ENCODE measurements around the gene PPP1R12B. TPM values are rescaled to one million over a fixed set of nuclear protein-coding genes. Genes with fewer than 3 reads are reported as not detected.
A peak's percentile ranks its signal among the peaks of the same experiment; 100 is the strongest.

The PPP1R12B gene, protein sequence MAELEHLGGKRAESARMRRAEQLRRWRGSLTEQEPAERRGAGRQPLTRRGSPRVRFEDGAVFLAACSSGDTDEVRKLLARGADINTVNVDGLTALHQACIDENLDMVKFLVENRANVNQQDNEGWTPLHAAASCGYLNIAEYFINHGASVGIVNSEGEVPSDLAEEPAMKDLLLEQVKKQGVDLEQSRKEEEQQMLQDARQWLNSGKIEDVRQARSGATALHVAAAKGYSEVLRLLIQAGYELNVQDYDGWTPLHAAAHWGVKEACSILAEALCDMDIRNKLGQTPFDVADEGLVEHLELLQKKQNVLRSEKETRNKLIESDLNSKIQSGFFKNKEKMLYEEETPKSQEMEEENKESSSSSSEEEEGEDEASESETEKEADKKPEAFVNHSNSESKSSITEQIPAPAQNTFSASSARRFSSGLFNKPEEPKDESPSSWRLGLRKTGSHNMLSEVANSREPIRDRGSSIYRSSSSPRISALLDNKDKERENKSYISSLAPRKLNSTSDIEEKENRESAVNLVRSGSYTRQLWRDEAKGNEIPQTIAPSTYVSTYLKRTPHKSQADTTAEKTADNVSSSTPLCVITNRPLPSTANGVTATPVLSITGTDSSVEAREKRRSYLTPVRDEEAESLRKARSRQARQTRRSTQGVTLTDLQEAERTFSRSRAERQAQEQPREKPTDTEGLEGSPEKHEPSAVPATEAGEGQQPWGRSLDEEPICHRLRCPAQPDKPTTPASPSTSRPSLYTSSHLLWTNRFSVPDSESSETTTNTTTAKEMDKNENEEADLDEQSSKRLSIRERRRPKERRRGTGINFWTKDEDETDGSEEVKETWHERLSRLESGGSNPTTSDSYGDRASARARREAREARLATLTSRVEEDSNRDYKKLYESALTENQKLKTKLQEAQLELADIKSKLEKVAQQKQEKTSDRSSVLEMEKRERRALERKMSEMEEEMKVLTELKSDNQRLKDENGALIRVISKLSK
- 17.5 and 21.8 TPM in 2 replicates for total RNA-seq (ENCODE audit: low replicate concordance)

DNA sequence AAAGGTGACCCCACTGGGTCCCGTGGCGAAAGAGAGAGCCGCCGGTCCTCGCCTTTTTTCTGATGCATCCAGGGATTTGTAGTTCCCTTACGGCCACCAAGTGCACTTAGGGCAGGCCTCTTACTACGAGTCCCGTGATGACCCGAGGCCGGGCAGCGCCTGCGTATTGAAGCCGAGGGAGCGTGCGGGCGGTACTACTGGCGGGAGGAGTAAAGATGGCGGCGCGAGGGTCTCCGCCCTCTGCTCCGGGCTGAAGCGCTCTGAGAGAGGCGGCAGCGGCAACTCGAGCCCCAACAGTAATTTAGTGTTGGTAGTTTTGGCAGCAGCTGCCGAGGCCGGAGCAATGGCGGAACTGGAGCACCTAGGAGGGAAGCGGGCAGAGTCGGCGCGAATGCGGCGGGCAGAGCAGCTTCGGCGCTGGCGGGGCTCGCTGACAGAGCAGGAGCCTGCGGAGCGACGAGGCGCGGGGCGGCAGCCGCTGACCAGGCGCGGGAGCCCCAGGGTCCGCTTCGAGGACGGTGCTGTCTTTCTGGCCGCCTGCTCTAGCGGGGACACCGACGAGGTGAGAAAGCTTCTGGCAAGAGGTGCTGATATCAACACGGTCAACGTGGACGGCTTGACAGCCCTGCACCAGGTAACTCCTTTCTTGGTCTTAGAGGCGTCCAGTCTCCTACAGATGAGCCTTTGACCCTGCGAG is at the start of gene PPP1R12B:
PPP1R12B (plus strand) TSS at position 191 of the 697 bp plus-strand sequence; CDS start at position 344, 153 bp downstream.
- Mint-ChIP-seq H3K4me3 (peak within 1 kb of the TSS; percentile 92), H3K9me3 (no peaks in the 10 kb centered on the region), H3K36me3 (no peaks in the 10 kb centered on the region), H3K27me3 (ENCODE audit: insufficient read depth, low read depth) (no peaks in the 10 kb centered on the region), H3K4me1 (peaks cover 19% of the 10 kb centered on the region), H3K27ac (peak within 1 kb of the TSS; percentile 58)
- Histone ChIP-seq H4K20me1 (ENCODE audit: low read depth) (no peaks in the 10 kb centered on the region), H3K36me3 (no peaks in the 10 kb centered on the region), H3F3A (ENCODE audit: low read depth) (peaks cover 7% of the 10 kb centered on the region), H3K9me3 (ENCODE audit: low read depth) (no peaks in the 10 kb centered on the region), H3K9ac (peak within 1 kb of the TSS; percentile 41), H3K27me3 (no peaks in the 10 kb centered on the region), H3K27ac (peak within 1 kb of the TSS; percentile 63), H3K4me1 (peaks cover 10% of the 10 kb centered on the region), H3K4me3 (peak within 1 kb of the TSS; percentile 83), H3K79me2 (ENCODE audit: low read depth) (peaks cover 43% of the 10 kb centered on the region), H2AFZ (replicated peaks) (peak within 1 kb of the TSS; percentile 90), H3K4me2 (peak within 1 kb of the TSS; percentile 73)
- peak; percentile 99 for DNase-seq (ENCODE audit: low spot score)
- no peak for TF ChIP-seq EZH2phosphoT487 (IDR thresholded peaks at IDR 0.05)
- TF ChIP-seq, protein P1, sequence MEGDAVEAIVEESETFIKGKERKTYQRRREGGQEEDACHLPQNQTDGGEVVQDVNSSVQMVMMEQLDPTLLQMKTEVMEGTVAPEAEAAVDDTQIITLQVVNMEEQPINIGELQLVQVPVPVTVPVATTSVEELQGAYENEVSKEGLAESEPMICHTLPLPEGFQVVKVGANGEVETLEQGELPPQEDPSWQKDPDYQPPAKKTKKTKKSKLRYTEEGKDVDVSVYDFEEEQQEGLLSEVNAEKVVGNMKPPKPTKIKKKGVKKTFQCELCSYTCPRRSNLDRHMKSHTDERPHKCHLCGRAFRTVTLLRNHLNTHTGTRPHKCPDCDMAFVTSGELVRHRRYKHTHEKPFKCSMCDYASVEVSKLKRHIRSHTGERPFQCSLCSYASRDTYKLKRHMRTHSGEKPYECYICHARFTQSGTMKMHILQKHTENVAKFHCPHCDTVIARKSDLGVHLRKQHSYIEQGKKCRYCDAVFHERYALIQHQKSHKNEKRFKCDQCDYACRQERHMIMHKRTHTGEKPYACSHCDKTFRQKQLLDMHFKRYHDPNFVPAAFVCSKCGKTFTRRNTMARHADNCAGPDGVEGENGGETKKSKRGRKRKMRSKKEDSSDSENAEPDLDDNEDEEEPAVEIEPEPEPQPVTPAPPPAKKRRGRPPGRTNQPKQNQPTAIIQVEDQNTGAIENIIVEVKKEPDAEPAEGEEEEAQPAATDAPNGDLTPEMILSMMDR (IDR thresholded peaks at IDR 0.05): no peak
- TF ChIP-seq EZH2 (IDR thresholded peaks at IDR 0.05): no peak

DNA sequence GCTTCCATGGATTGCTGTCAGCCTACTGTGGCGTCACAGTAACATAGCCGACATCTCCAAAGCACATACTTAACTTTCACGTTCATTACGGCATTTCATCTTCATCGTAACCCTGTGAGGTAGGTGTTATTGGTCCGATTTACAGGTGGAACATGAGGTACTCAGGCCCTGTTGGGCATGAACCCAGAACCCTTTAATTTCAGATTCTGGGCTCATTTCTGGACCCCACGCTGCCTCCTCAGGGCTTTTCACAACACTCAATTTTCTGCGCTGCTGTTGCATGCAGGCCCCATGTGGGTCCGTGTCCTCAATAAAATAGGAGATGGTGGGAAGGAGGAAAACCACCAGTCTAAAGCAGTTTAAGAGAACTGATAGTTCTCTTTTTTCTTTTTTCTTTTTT is 46.3 kb upstream of the PPP1R12B start:
- no peak for DNase-seq (ENCODE audit: low spot score)
- H3K36me3 ChIP-seq: no peaks in the 10 kb centered on the region
- no peaks in the 10 kb centered on the region for H3K36me3 Mint-ChIP-seq
- no peaks in the 10 kb centered on the region for H3K4me1 ChIP-seq
- no peak overlapping the region for H3K27ac Mint-ChIP-seq
- no peaks in the 10 kb centered on the region for H3K27me3 ChIP-seq
- no peak for TF ChIP-seq EZH2phosphoT487 (IDR thresholded peaks at IDR 0.05)
- TF ChIP-seq EZH2 (IDR thresholded peaks at IDR 0.05): no peak
- TF ChIP-seq, protein P1 (IDR thresholded peaks at IDR 0.05): no peak
- no peaks in the 10 kb centered on the region for H4K20me1 ChIP-seq (ENCODE audit: low read depth)
- no peak overlapping the region for H3K4me2 ChIP-seq
- no peaks in the 10 kb centered on the region for H3K9me3 ChIP-seq (ENCODE audit: low read depth)
- H2AFZ ChIP-seq (replicated peaks): no peak overlapping the region
- no peak overlapping the region for H3K4me3 ChIP-seq
- H3K4me3 Mint-ChIP-seq: no peak overlapping the region
- H3K9ac ChIP-seq: no peak overlapping the region
- no peaks in the 10 kb centered on the region for H3K4me1 Mint-ChIP-seq
- no peaks in the 10 kb centered on the region for H3K79me2 ChIP-seq (ENCODE audit: low read depth)
- peaks cover 5% of the 10 kb centered on the region for H3K27me3 Mint-ChIP-seq (ENCODE audit: insufficient read depth, low read depth)
- peaks cover 2% of the 10 kb centered on the region for H3K9me3 Mint-ChIP-seq
- no peaks in the 10 kb centered on the region for H3F3A ChIP-seq (ENCODE audit: low read depth)
- H3K27ac ChIP-seq: no peak overlapping the region

DNA sequence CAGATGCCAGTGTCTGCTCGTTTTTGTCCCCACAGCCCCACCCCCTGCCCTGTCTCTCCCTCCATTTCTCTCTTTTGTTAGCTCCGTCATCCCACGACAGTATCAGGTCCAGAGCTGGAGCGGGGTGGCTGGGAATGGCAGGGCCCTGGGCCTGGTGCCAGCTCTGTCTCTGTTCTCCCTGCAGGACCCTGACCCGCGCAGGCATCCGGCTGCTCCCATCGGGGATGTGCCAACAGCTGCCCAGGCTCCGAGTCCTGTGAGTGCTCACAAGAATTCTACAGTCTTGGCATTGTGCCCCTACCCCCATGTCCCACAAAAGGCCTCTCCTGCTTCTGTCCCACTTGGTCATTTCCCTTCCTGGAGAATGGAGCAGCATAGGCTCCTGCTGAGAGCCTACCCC is 44.1 kb upstream of the PPP1R12B start:
- Mint-ChIP-seq H3K27ac (no peak overlapping the region), H3K4me3 (no peak overlapping the region), H3K36me3 (no peaks in the 10 kb centered on the region), H3K27me3 (ENCODE audit: insufficient read depth, low read depth) (peaks cover 11% of the 10 kb centered on the region), H3K9me3 (peaks cover 2% of the 10 kb centered on the region), H3K4me1 (no peaks in the 10 kb centered on the region)
- no peak for DNase-seq (ENCODE audit: low spot score)
- no peaks in the 10 kb centered on the region for H3F3A ChIP-seq (ENCODE audit: low read depth)
- no peak overlapping the region for H3K4me2 ChIP-seq
- H4K20me1 ChIP-seq (ENCODE audit: low read depth): no peaks in the 10 kb centered on the region
- H3K27me3 ChIP-seq: no peaks in the 10 kb centered on the region
- no peak overlapping the region for H3K9ac ChIP-seq
- H3K4me3 ChIP-seq: no peak overlapping the region
- no peaks in the 10 kb centered on the region for H3K79me2 ChIP-seq (ENCODE audit: low read depth)
- no peaks in the 10 kb centered on the region for H3K4me1 ChIP-seq
- H3K9me3 ChIP-seq (ENCODE audit: low read depth): no peaks in the 10 kb centered on the region
- no peak for TF ChIP-seq EZH2phosphoT487 (IDR thresholded peaks at IDR 0.05)
- TF ChIP-seq, protein P1 (IDR thresholded peaks at IDR 0.05): no peak
- no peak for TF ChIP-seq EZH2 (IDR thresholded peaks at IDR 0.05)
- H3K36me3 ChIP-seq: no peaks in the 10 kb centered on the region
- no peak overlapping the region for H2AFZ ChIP-seq (replicated peaks)
- no peak overlapping the region for H3K27ac ChIP-seq

Measured in neural progenitor cell (in vitro differentiated cells).